Transverse colon (tissue), 4 donors: ENCODE results near the gene PFKFB3. TPM values are rescaled to one million over a fixed set of nuclear protein-coding genes. Genes with fewer than 3 reads are reported as not detected.
"Not testable (repeated sequence)": the region's sequence is repeated elsewhere in the genome, so short reads cannot be mapped to it uniquely, and the experiment has no call there.

Source experiments
- DNase-seq: peaks from one replicate; pipeline ENCODE4 v3.0.0-alpha.2; 2019
- H3K27ac ChIP-seq, 4 donors: fragments of 200-600 bp; sonication (generic); 2 replicates each; pipeline ENCODE4 v1.5.1; 2016 to 2018; ENCODE audit warnings: inconsistent platforms in 4 of 4
- H3K27me3 ChIP-seq: fragments of 200-600 bp; sonication (generic); 2 replicates; pipeline ENCODE4 v1.5.1; 2017; ENCODE audit warnings: inconsistent platforms
- H3K36me3 ChIP-seq, 4 donors: fragments of 200-600 bp; sonication (generic); 2 replicates each; pipeline ENCODE4 v1.5.1; 2017 to 2019; ENCODE audit warnings: inconsistent platforms in 4 of 4
- H3K4me1 ChIP-seq, 4 donors: fragments of 200-600 bp; sonication (generic); 2 replicates each; pipeline ENCODE4 v1.5.1; 2017 to 2020; ENCODE audit warnings: inconsistent platforms in 4 of 4
- H3K4me3 ChIP-seq, 4 donors: fragments of 200-600 bp; sonication (generic); 1 replicate in 1 of 4; 2 replicates in 3 of 4; pipeline versions ENCODE4 v1.5.1 to v1.6.1; 2017 to 2019; ENCODE audit warnings: inconsistent platforms in 4 of 4
- H3K9me3 ChIP-seq, 2 donors: fragments of 200-600 bp; sonication (generic); 2 replicates each; pipeline ENCODE4 v1.5.1; 2017 to 2019; ENCODE audit warnings: inconsistent platforms in 2 of 2
- CTCF ChIP-seq, 5 experiments: fragments of 200-600 bp in 3 of 5; fragments of 450-650 bp in 2 of 5; sonication (generic) in 3 of 5; IDR thresholded peaks; 1 replicate in 2 of 5; 2 replicates in 3 of 5; pipeline ENCODE4 v1.5.1; 2016 to 2017; ENCODE audit warnings: antibody characterized with exemption in 5 of 5, inconsistent platforms in 3 of 5, mild to moderate bottlenecking in 2 of 5, moderate library complexity in 1 of 5
- EP300 ChIP-seq: sonication (generic); formaldehyde crosslinking; IDR thresholded peaks from one replicate; pipeline ENCODE4 v1.6.1; 2017; ENCODE audit warnings: antibody characterized with exemption, low read depth
- POLR2A ChIP-seq: fragments of 450-650 bp; IDR thresholded peaks from one replicate; pipeline ENCODE4 v1.6.1; 2016; ENCODE audit warnings: antibody characterized with exemption, mild to moderate bottlenecking, moderate library complexity
- POLR2AphosphoS5 ChIP-seq, 3 donors: sonication (generic); formaldehyde crosslinking; IDR thresholded peaks; one replicate each; pipeline ENCODE4 v1.6.1; 2016; ENCODE audit warnings: antibody characterized with exemption in 3 of 3
- WGBS, 2 donors: methylation state at CpG; one replicate each; pipeline ENCODE4 v1.1.5; 2018; ENCODE audit warnings: low coverage in 1 of 2; 5-methylcytosine and 5-hydroxymethylcytosine counted together
- in situ Hi-C, 4 donors: fragments of 200-750 bp; cut with MboI; loops; one replicate each; pipeline versions ENCODE4 v1.15.0 to v1.15.1; 2017; ENCODE audit warnings: low sequenced_read_pairs in 3 of 4, low pct_ligation_motif_present in 1 of 4, low pct_unique_long_range_greater_than_20kb in 1 of 4
- intact Hi-C: fragments of 100-400 bp; cut with DNase I; formaldehyde crosslinking; loops from one replicate; pipeline ENCODE4 v1.15.1; 2023; ENCODE audit warnings: low total_unique reads
- total RNA-seq, 4 donors: library from RNA; depleted of rRNA; stranded (reverse); fragments of >200 nt; gene quantifications; one replicate each; pipeline ENCODE4 v1.1.0, GENCODE V29; 2016

Gene PFKFB3
- total RNA-seq, 4 donors from 2014 or later: 16.9 to 29.9 (median 20.2) TPM

DNA sequence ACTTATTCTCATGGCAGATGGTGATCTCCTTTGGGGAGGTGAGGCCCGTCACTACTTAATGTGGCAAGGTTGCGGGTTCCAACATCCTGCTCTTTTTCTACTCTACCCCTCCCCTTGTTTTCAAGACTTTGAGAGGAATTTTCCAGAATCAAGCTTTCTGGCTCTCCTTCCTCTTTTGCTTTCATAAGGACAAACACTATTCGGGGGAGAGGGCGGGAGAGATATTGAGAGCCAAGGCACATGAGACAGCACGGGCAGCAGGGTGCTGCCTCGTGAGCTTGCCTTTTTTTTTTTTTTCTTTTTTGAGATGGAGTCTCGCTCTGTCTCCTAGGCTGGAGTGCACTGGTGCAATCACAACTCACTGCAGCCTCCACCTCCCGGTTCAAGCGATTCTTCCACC is 6.9 kb upstream of the PFKFB3 start:
- no peak for DNase-seq
- H3K4me3 ChIP-seq: no peak overlapping the region
- 68 to 73% methylated on average over 7 to 9 of the region's 9 CpGs for WGBS, 2 donors
- H3K4me1 ChIP-seq: peaks cover 7 to 33% (median 16%) of the 10 kb centered on the region in 4 donors
- H3K36me3 ChIP-seq: no peaks in the 10 kb centered on the region
- TF ChIP-seq EP300: no peak
- TF ChIP-seq POLR2AphosphoS5 (IDR thresholded peaks at IDR 0.05): no peak
- no peak for TF ChIP-seq CTCF (IDR thresholded peaks at IDR 0.05)
- TF ChIP-seq POLR2A: no peak
- intact Hi-C loops (no loop called here), in situ Hi-C loops (no loop called here)
- peak overlapping the region; percentile 53 to 75 (median 60) for H3K27ac ChIP-seq
- H3K27me3 ChIP-seq: no peaks in the 10 kb centered on the region
- no peaks in the 10 kb centered on the region for H3K9me3 ChIP-seq

GRCh38 chr10:6196524-6196923 is 6.2 kb upstream of the PFKFB3 start:
- 82% methylated on average over 6 of the region's 6 CpGs; no CpG with 5 or more reads in 1 of the 2 donors for WGBS, 2 donors

DNA sequence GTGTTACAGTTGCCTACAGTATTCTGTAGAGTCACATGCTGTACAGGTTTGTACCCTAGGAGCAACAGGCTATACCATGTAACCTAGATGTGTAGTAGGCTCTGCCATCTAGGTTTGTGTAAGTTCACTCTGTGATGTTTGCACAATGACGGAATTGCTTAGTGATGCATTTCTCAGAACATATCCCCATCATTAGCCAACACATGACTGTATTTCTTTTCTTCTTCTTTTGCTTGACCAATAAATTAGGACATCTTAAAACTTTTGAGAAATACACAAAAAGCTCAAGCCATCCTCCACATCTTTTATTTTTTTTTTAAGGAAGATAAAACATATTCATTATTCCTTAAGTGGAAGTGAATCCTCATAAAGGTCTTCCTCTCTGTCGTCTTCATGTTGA is 5.4 kb upstream of the PFKFB3 start:
- H3K9me3 ChIP-seq: no peaks in the 10 kb centered on the region
- H3K36me3 ChIP-seq: no peaks in the 10 kb centered on the region
- peaks cover 5 to 34% (median 19%) of the 10 kb centered on the region in 4 donors for H3K4me1 ChIP-seq
- in situ Hi-C loops (no loop called here), intact Hi-C loops (no loop called here)
- no peaks in the 10 kb centered on the region for H3K27me3 ChIP-seq
- no peak for DNase-seq
- TF ChIP-seq POLR2A (no peak), POLR2AphosphoS5 (IDR thresholded peaks at IDR 0.05) (no peak), EP300 (no peak), CTCF (IDR thresholded peaks at IDR 0.05) (no peak)
- no peak overlapping the region for H3K4me3 ChIP-seq
- WGBS, 2 donors: 70 to 79% methylated on average over 2 of the region's 2 CpGs
- peak overlapping the region in 3 of 4 donors; percentile 31 to 66 (median 39) for H3K27ac ChIP-seq

More at GRCh38 chr10:6196524-6196923, 6.2 kb upstream of the PFKFB3 start:
- H3K27me3 ChIP-seq, DNase-seq, in situ Hi-C loops, H3K36me3 ChIP-seq, intact Hi-C loops, H3K9me3 ChIP-seq, H3K4me3 ChIP-seq: not testable (repeated sequence)
- Histone ChIP-seq H3K4me1 (peaks cover 2 to 31% (median 16%) of the 10 kb centered on the region in 4 donors), H3K27ac (peak overlapping the region; percentile 53 to 75 (median 60))

DNA sequence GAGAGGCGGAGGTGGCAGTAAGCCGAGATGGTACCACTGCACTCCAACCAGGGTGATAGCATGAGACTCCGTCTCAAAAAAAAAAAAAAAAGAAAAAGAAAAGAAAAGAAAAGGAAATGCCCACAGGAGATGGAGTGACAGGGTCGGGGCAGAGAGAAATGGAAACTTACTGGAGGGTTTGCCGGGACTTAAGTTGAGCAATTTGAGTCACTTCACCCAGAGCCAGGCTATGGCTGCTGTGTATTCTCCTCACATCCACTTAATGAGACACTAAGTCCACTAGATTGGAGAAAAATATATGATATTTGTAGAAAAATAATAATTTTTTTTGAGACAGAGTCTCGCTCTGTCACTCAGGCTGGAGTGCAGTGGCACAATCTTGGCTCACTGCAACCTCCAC is 4.6 kb upstream of the PFKFB3 start:
- no peak for TF ChIP-seq EP300
- no peak for TF ChIP-seq POLR2A
- TF ChIP-seq POLR2AphosphoS5 (IDR thresholded peaks at IDR 0.05): no peak
- no peak for TF ChIP-seq CTCF (IDR thresholded peaks at IDR 0.05)
- intact Hi-C loops (no loop called here), in situ Hi-C loops (no loop called here)
- H3K4me3 ChIP-seq: no peak overlapping the region
- 95 to 96% methylated on average over 5 to 6 of the region's 6 CpGs for WGBS, 2 donors
- DNase-seq: no peak
- H3K27me3 ChIP-seq: no peaks in the 10 kb centered on the region
- H3K27ac ChIP-seq: peak overlapping the region in 3 of 4 donors; percentile 15 to 39 (median 31)
- no peaks in the 10 kb centered on the region for H3K36me3 ChIP-seq
- no peaks in the 10 kb centered on the region for H3K9me3 ChIP-seq
- peaks cover 6 to 33% (median 21%) of the 10 kb centered on the region in 4 donors for H3K4me1 ChIP-seq

- Histone ChIP-seq H3K27me3 (no peaks in the 10 kb centered on the region), H3K27ac (no peak overlapping the region), H3K9me3 (no peaks in the 10 kb centered on the region), H3K36me3 (no peaks in the 10 kb centered on the region), H3K4me3 (no peak overlapping the region), H3K4me1 (peaks cover 11 to 39% (median 28%) of the 10 kb centered on the region in 4 donors)
- TF ChIP-seq CTCF (IDR thresholded peaks at IDR 0.05) (no peak), POLR2A (no peak), EP300 (no peak), POLR2AphosphoS5 (IDR thresholded peaks at IDR 0.05) (no peak)
- peak; percentile 31 for DNase-seq
- intact Hi-C loops (no loop called here), in situ Hi-C loops (no loop called here)
- WGBS, 2 donors: 67 to 68% methylated on average over 2 to 6 of the region's 6 CpGs
Measured at GRCh38 chr10:6199131-6199733, 3.5 kb upstream of the PFKFB3 start.
